Neural cell (in vitro differentiated cells): Measurements from ENCODE around the gene SNCB. TPM values are rescaled to one million over a fixed set of nuclear protein-coding genes. Genes with fewer than 3 reads are reported as not detected.

Source experiments
- H2AFZ ChIP-seq: fragments of 200-600, 300-800 bp; sonication (generic), shearing (Covaris generic); 2 replicates; pipeline ENCODE4 v1.6.0; 2014; ENCODE audit warnings: low read depth, mild to moderate bottlenecking, antibody characterized with exemption, low read length, moderate library complexity
- H3F3A ChIP-seq: fragments of 200-600 bp; shearing (Covaris generic); 2 replicates; pipeline ENCODE4 v1.6.1; 2016; ENCODE audit warnings: mild to moderate bottlenecking, moderate library complexity, mixed read lengths, antibody characterized with exemption, low read length; ENCODE audit not compliant: insufficient read depth, poor library complexity, severe bottlenecking
- H3K27ac ChIP-seq: fragments of 200-600, 300-800 bp; sonication (generic), shearing (Covaris generic); 2 replicates; pipeline ENCODE4 v1.5.1; 2014; ENCODE audit warnings: mild to moderate bottlenecking, low read length, moderate library complexity
- H3K27me3 ChIP-seq: fragments of 300-800, 200-600 bp; sonication (generic), shearing (Covaris generic); 2 replicates; pipeline ENCODE4 v1.6.0; 2014; ENCODE audit warnings: mild to moderate bottlenecking, low read depth, low read length, moderate library complexity; ENCODE audit not compliant: insufficient read depth
- H3K36me3 ChIP-seq: fragments of 300-800, 200-600 bp; sonication (generic), shearing (Covaris generic); 2 replicates; pipeline ENCODE4 v1.5.1; 2014; ENCODE audit warnings: mild to moderate bottlenecking, antibody characterized with exemption, low read length, moderate library complexity; ENCODE audit not compliant: insufficient read depth
- H3K4me2 ChIP-seq: fragments of 300-800, 200-600 bp; sonication (generic), shearing (Covaris generic); 2 replicates; pipeline ENCODE4 v1.6.0; 2014; ENCODE audit warnings: mild to moderate bottlenecking, low read length
- H3K4me3 ChIP-seq: fragments of 300-800, 200-600 bp; sonication (generic), shearing (Covaris generic); 2 replicates; pipeline ENCODE4 v1.5.1; 2014; ENCODE audit warnings: mild to moderate bottlenecking, low read length, moderate library complexity
- H3K79me2 ChIP-seq: fragments of 200-600 bp; shearing (Covaris generic); replicated peaks from 2 replicates; pipeline ENCODE4 v1.6.0; 2014; ENCODE audit warnings: mild to moderate bottlenecking, low read length, moderate library complexity; ENCODE audit not compliant: insufficient read depth
- H3K9ac ChIP-seq: fragments of 300-800, 200-600 bp; sonication (generic), shearing (Covaris generic); 2 replicates; pipeline ENCODE4 v1.6.1; 2016; ENCODE audit warnings: mild to moderate bottlenecking, low read length, mixed read lengths
- H3K9me2 ChIP-seq: fragments of 200-600 bp; shearing (Covaris generic); 2 replicates; pipeline ENCODE4 v1.6.1; 2016; ENCODE audit warnings: mild to moderate bottlenecking, low read length, mixed read lengths; ENCODE audit not compliant: insufficient read depth
- H3K9me3 ChIP-seq: fragments of 200-600, 300-800 bp; sonication (generic), shearing (Covaris generic); 2 replicates; pipeline ENCODE4 v1.6.1; 2016; ENCODE audit warnings: mild to moderate bottlenecking, mixed run types, low read length, moderate library complexity, mixed read lengths
- H4K20me1 ChIP-seq: fragments of 200-600 bp; shearing (Covaris generic); 2 replicates; pipeline ENCODE4 v1.6.1; 2016; ENCODE audit warnings: mild to moderate bottlenecking, mixed run types; ENCODE audit not compliant: insufficient read depth
- CTCF ChIP-seq: fragments of 450-650 bp; IDR thresholded peaks from 2 replicates; pipeline ENCODE4 v1.5.1; 2014; ENCODE audit warnings: antibody characterized with exemption, mild to moderate bottlenecking, moderate library complexity; ENCODE audit not compliant: poor library complexity, severe bottlenecking
- EP300 ChIP-seq: fragments of 450-650 bp; conservative IDR thresholded peaks from 2 replicates; pipeline ENCODE4 v1.6.1; 2014; ENCODE audit warnings: antibody characterized with exemption, mild to moderate bottlenecking, moderate library complexity; ENCODE audit not compliant: poor library complexity, severe bottlenecking
- EZH2 ChIP-seq: fragments of 200-600, 300-800 bp; shearing (Covaris generic), sonication (generic); IDR thresholded peaks from 2 replicates; pipeline ENCODE4 v1.6.1; 2014; ENCODE audit warnings: antibody characterized with exemption, low read length, borderline replicate concordance, mild to moderate bottlenecking; ENCODE audit not compliant: insufficient read depth, poor library complexity, severe bottlenecking
- MXI1 ChIP-seq: fragments of 450-650 bp; conservative IDR thresholded peaks from 2 replicates; pipeline ENCODE4 v1.6.1; 2014; ENCODE audit warnings: antibody characterized with exemption, mild to moderate bottlenecking; ENCODE audit not compliant: poor library complexity, severe bottlenecking
- POLR2AphosphoS5 ChIP-seq: IDR thresholded peaks from 2 replicates; pipeline ENCODE4 v1.6.1; 2012
- RAD21 ChIP-seq: fragments of 450-650 bp; conservative IDR thresholded peaks from 2 replicates; pipeline ENCODE4 v1.6.1; 2014; ENCODE audit warnings: antibody characterized with exemption, mild to moderate bottlenecking, moderate library complexity
- REST ChIP-seq: IDR thresholded peaks from 2 replicates; pipeline ENCODE4 v1.6.1; 2012; ENCODE audit warnings: borderline replicate concordance
- SMC3 ChIP-seq: fragments of 450-650 bp; conservative IDR thresholded peaks from 2 replicates; pipeline ENCODE4 v1.6.1; 2014; ENCODE audit warnings: antibody characterized with exemption, mild to moderate bottlenecking, moderate library complexity; ENCODE audit not compliant: poor library complexity
- TAF1 ChIP-seq: IDR thresholded peaks from 2 replicates; pipeline ENCODE4 v1.6.1; 2012; ENCODE audit warnings: low read depth
- polyA plus RNA-seq: library from polyadenylated mRNA; depleted of rRNA; stranded (reverse); fragments of >200 nt; gene quantifications from 2 replicates; pipeline ENCODE4 v1.2.3, GENCODE V29; 2014

Gene SNCB
- polyA plus RNA-seq, 1 donor from 2014 or later: 10.1 TPM

- H4K20me1 ChIP-seq: no peaks in the 10 kb centered on the region
- peak overlapping the region; percentile 74 for H3K4me3 ChIP-seq
- H3F3A ChIP-seq: no peaks in the 10 kb centered on the region
- peak overlapping the region; percentile 80 for H3K4me2 ChIP-seq
- no peaks in the 10 kb centered on the region for H3K9me3 ChIP-seq
- H2AFZ ChIP-seq: no peak overlapping the region
- TF ChIP-seq RAD21 (no peak), CTCF (no peak), EZH2 (no peak)
- H3K27ac ChIP-seq: peak overlapping the region; percentile 53
- peaks cover 39% of the 10 kb centered on the region for H3K79me2 ChIP-seq
- peak overlapping the region; percentile 85 for H3K9ac ChIP-seq
- H3K9me2 ChIP-seq: no peaks in the 10 kb centered on the region
- no peaks in the 10 kb centered on the region for H3K36me3 ChIP-seq
- H3K27me3 ChIP-seq: peaks cover 18% of the 10 kb centered on the region
Measured at GRCh38 chr5:176608142-176608705, 22.1 kb downstream of the SNCB start.

- Histone ChIP-seq H4K20me1 (peaks cover 4% of the 10 kb centered on the region), H2AFZ (no peak overlapping the region), H3K79me2 (peaks cover 41% of the 10 kb centered on the region), H3F3A (no peaks in the 10 kb centered on the region), H3K9me2 (no peaks in the 10 kb centered on the region), H3K27ac (no peak overlapping the region), H3K36me3 (no peaks in the 10 kb centered on the region), H3K9me3 (no peaks in the 10 kb centered on the region), H3K9ac (peak overlapping the region; percentile 26), H3K4me2 (peak overlapping the region; percentile 24), H3K27me3 (peaks cover 11% of the 10 kb centered on the region), H3K4me3 (peak overlapping the region; percentile 39)
- TF ChIP-seq EZH2 (no peak), EP300 (no peak), RAD21 (no peak), MXI1 (no peak), SMC3 (no peak), POLR2AphosphoS5 (no peak), TAF1 (no peak), CTCF (no peak), REST (no peak)
Measured at GRCh38 chr5:176606875-176607274, 23.5 kb downstream of the SNCB start.
